OCI-LY3 (cell line): ENCODE measurements around the gene LHFPL3.

Experiments
- EZH2phosphoT487 ChIP-seq: fragments of 200-600 bp; shearing (Covaris generic); IDR thresholded peaks from 2 replicates; pipeline ENCODE4 v1.6.1; 2018; ENCODE audit warnings: antibody characterized with exemption, mixed run types, low read depth
- TF ChIP-seq, protein P1 (sequence below): fragments of 200-600, 300-600 bp; sonication (generic); IDR thresholded peaks from 2 replicates; pipeline ENCODE4 v1.5.1; 2014; ENCODE audit warnings: antibody characterized with exemption, low read length, low read depth

DNA sequence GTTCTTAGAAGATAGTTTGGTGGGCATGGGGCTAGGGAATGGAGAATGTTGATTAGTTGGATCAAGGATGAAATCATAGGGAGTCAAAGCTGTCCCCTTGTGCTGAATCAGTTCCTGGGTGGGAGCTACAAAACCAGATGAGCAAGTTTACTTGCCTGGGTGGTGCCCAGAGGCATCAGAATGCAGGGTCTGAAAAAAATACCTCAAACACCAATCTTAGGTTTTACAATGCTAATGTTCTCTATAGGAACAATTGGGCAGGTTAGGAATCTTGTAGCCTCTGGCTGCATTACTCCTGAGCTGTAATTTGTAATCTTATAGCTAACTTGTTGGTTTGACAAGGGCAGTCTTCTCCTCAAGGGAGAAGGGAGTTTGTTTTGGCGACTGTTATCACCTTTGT, 34.4 kb downstream of the LHFPL3 start:
- TF ChIP-seq EZH2phosphoT487: no peak
- TF ChIP-seq, protein P1, sequence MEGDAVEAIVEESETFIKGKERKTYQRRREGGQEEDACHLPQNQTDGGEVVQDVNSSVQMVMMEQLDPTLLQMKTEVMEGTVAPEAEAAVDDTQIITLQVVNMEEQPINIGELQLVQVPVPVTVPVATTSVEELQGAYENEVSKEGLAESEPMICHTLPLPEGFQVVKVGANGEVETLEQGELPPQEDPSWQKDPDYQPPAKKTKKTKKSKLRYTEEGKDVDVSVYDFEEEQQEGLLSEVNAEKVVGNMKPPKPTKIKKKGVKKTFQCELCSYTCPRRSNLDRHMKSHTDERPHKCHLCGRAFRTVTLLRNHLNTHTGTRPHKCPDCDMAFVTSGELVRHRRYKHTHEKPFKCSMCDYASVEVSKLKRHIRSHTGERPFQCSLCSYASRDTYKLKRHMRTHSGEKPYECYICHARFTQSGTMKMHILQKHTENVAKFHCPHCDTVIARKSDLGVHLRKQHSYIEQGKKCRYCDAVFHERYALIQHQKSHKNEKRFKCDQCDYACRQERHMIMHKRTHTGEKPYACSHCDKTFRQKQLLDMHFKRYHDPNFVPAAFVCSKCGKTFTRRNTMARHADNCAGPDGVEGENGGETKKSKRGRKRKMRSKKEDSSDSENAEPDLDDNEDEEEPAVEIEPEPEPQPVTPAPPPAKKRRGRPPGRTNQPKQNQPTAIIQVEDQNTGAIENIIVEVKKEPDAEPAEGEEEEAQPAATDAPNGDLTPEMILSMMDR: no peak
